ENCODE results near the gene TMBIM6. TPM values are rescaled to one million over a fixed set of nuclear protein-coding genes. Genes with fewer than 3 reads are reported as not detected.

Gene TMBIM6
- total RNA-seq, 1 experiment from 2014 or later: 525 TPM

DNA sequence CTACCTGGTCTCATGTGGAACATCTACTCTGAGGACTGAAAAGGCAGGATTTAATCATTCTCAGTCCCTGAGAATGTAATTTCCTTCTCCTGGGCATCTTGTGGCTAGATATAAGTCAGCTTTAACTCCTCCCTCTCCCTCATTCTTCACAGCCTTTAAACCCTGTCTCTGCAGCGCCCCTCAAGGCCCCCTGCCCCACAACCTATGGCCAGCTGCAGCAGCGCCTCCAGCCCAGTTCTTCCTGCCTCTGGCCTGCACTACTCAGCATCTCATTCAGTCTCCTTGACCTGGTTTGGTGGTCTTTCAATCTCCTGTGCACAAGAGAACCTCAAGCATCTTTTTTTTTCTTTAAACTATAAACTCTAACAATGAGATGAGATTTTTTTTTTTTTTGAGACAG lies 57.6 kb downstream of the TMBIM6 start:
- in situ Hi-C loops (cut with HindIII; ENCODE audit: low pct_unique_long_range_greater_than_20kb, low sequenced_read_pairs): no loop called here
- Histone ChIP-seq H3K9me3 (ENCODE audit: control insufficient read depth, insufficient read depth, low read depth, low read length) (no peaks in the 10 kb centered on the region), H3K4me1 (ENCODE audit: control insufficient read depth, insufficient read depth, low read length) (no peaks in the 10 kb centered on the region), H3K27ac (ENCODE audit: low read length) (no peak overlapping the region), H3K27me3 (ENCODE audit: control insufficient read depth, insufficient read depth, low read length) (no peaks in the 10 kb centered on the region), H3K36me3 (ENCODE audit: control insufficient read depth, insufficient read depth, low read length) (no peaks in the 10 kb centered on the region), H3K4me3 (ENCODE audit: low read depth in 2 of 2, low read length in 2 of 2) (no peak overlapping the region)
- TF ChIP-seq, protein P1, sequence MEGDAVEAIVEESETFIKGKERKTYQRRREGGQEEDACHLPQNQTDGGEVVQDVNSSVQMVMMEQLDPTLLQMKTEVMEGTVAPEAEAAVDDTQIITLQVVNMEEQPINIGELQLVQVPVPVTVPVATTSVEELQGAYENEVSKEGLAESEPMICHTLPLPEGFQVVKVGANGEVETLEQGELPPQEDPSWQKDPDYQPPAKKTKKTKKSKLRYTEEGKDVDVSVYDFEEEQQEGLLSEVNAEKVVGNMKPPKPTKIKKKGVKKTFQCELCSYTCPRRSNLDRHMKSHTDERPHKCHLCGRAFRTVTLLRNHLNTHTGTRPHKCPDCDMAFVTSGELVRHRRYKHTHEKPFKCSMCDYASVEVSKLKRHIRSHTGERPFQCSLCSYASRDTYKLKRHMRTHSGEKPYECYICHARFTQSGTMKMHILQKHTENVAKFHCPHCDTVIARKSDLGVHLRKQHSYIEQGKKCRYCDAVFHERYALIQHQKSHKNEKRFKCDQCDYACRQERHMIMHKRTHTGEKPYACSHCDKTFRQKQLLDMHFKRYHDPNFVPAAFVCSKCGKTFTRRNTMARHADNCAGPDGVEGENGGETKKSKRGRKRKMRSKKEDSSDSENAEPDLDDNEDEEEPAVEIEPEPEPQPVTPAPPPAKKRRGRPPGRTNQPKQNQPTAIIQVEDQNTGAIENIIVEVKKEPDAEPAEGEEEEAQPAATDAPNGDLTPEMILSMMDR (IDR thresholded peaks at IDR 0.05): no peak
- TF ChIP-seq POLR2AphosphoS5 (IDR thresholded peaks at IDR 0.05; ENCODE audit: low read depth, low read length): no peak
- TF ChIP-seq, protein P2, sequence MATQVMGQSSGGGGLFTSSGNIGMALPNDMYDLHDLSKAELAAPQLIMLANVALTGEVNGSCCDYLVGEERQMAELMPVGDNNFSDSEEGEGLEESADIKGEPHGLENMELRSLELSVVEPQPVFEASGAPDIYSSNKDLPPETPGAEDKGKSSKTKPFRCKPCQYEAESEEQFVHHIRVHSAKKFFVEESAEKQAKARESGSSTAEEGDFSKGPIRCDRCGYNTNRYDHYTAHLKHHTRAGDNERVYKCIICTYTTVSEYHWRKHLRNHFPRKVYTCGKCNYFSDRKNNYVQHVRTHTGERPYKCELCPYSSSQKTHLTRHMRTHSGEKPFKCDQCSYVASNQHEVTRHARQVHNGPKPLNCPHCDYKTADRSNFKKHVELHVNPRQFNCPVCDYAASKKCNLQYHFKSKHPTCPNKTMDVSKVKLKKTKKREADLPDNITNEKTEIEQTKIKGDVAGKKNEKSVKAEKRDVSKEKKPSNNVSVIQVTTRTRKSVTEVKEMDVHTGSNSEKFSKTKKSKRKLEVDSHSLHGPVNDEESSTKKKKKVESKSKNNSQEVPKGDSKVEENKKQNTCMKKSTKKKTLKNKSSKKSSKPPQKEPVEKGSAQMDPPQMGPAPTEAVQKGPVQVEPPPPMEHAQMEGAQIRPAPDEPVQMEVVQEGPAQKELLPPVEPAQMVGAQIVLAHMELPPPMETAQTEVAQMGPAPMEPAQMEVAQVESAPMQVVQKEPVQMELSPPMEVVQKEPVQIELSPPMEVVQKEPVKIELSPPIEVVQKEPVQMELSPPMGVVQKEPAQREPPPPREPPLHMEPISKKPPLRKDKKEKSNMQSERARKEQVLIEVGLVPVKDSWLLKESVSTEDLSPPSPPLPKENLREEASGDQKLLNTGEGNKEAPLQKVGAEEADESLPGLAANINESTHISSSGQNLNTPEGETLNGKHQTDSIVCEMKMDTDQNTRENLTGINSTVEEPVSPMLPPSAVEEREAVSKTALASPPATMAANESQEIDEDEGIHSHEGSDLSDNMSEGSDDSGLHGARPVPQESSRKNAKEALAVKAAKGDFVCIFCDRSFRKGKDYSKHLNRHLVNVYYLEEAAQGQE (IDR thresholded peaks at IDR 0.05; ENCODE audit: insufficient read depth in 1 of 2, low read depth in 2 of 2, low read length in 1 of 2): no peak
- TF ChIP-seq TCF7L2 (IDR thresholded peaks at IDR 0.05; ENCODE audit: low read depth, low read length): no peak
- no peak for TF ChIP-seq SIN3A (IDR thresholded peaks at IDR 0.05; ENCODE audit: borderline replicate concordance, insufficient read depth, low read depth, low read length)
- ATAC-seq (no peak), DNase-seq (ENCODE audit: low read depth, low spot score) (no peak)
- intact Hi-C loops (cut with micrococcal nuclease; ENCODE audit: unreplicated experiment): no loop called here
- CTCF ChIA-PET: no interaction called here
- POLR2A ChIA-PET: no interaction called here
- BruUV-seq (replicated peaks): no TSS peak

DNA sequence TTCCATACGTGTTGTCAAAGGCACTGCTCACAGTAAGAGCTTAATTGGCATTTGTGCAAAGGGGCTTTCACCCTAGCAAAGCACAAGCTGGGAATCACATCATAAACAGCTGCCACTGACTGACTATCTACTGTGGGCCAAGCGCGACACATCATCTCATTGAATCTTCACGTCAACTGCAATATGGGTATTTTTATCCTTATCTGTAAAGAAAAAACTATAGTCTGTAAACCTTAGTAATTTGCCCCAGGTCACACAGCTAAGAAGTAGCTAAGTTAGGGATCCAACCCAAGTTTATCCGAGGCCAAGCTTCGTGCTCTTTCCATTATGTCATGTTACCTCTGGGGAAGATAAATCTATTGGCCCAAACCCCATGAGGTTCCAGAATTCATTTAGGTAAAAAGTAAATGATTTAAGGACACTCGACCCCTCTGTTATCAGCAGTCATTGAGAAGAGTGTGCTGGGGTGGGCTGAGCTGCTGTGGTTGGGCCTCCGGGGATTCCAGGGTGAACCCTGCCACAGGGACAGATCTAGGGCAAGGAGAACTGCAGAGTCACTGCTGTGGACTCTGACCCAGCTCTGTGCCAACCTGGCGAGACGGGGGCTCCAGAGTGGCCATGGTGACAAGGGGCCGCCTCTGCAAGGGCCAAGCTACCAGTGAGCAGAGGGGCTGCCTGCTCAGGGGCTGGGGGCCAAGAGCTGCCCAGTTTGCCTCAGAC lies 59.2 kb downstream of the TMBIM6 start:
- Histone ChIP-seq H3K27ac (ENCODE audit: low read length) (no peak overlapping the region), H3K27me3 (ENCODE audit: control insufficient read depth, insufficient read depth, low read length) (no peaks in the 10 kb centered on the region), H3K36me3 (ENCODE audit: control insufficient read depth, insufficient read depth, low read length) (0 out of 2 replicates have a peak, but pooled peaks cover 2% of the 10 kb centered on the region), H3K4me3 (ENCODE audit: low read depth in 2 of 2, low read length in 2 of 2) (no peak overlapping the region), H3K4me1 (ENCODE audit: control insufficient read depth, insufficient read depth, low read length) (no peaks in the 10 kb centered on the region), H3K9me3 (ENCODE audit: control insufficient read depth, insufficient read depth, low read depth, low read length) (no peaks in the 10 kb centered on the region)
- BruUV-seq (replicated peaks): no TSS peak
- DNase-seq (ENCODE audit: low read depth, low spot score): no peak
- ChIA-PET CTCF (interaction anchor here (0.8 kb wide), 1 partner anchor 39 kb away, joined by 3 read pairs; no protein-coding TSS in a partner anchor), POLR2A (interaction anchor here (0.6 kb wide), 1 partner anchor 13 kb away, joined by 3 read pairs; no protein-coding TSS in a partner anchor)
- TF ChIP-seq, protein P1 (IDR thresholded peaks at IDR 0.05): no peak
- TF ChIP-seq POLR2AphosphoS5 (IDR thresholded peaks at IDR 0.05; ENCODE audit: low read depth, low read length) (no peak), SIN3A (IDR thresholded peaks at IDR 0.05; ENCODE audit: borderline replicate concordance, insufficient read depth, low read depth, low read length) (no peak), TCF7L2 (IDR thresholded peaks at IDR 0.05; ENCODE audit: low read depth, low read length) (no peak)
- TF ChIP-seq, protein P2 (IDR thresholded peaks at IDR 0.05; ENCODE audit: insufficient read depth in 1 of 2, low read depth in 2 of 2, low read length in 1 of 2): no peak
- in situ Hi-C loops (cut with HindIII; ENCODE audit: low pct_unique_long_range_greater_than_20kb, low sequenced_read_pairs): no loop called here
- intact Hi-C loops (cut with micrococcal nuclease; ENCODE audit: unreplicated experiment): no loop called here
- no peak for ATAC-seq
